Measurements from ENCODE around the gene HSF4.
"Not testable (repeated sequence)": the region's sequence is repeated elsewhere in the genome, so short reads cannot be mapped to it uniquely, and the experiment has no call there.

Gene HSF4, protein sequence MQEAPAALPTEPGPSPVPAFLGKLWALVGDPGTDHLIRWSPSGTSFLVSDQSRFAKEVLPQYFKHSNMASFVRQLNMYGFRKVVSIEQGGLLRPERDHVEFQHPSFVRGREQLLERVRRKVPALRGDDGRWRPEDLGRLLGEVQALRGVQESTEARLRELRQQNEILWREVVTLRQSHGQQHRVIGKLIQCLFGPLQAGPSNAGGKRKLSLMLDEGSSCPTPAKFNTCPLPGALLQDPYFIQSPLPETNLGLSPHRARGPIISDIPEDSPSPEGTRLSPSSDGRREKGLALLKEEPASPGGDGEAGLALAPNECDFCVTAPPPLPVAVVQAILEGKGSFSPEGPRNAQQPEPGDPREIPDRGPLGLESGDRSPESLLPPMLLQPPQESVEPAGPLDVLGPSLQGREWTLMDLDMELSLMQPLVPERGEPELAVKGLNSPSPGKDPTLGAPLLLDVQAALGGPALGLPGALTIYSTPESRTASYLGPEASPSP

DNA sequence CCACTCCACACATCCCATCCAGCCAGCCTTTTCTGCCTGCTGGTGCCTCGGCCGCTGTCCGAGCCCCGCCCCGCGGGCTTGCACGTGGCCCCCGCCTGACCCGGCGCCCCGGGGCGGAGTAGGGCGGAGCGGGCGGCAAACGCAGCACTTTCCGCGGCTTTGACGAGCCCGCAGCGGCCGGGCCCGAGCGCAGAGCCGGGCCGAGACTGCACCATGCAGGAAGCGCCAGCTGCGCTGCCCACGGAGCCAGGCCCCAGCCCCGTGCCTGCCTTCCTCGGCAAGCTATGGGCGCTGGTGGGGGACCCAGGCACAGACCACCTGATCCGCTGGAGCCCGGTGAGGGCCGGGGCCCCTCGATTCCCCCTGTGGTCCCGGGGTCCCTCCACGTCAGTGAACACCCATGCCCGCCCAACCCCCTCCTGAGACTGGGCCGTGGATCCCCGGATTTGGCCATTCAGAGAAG, at the start of gene HSF4:
TSS of gene HSF4 (plus strand) at position 147 of the 463 bp plus-strand sequence. CDS start at position 214, 67 bp downstream.
- peak; percentile 56 for DNase-seq (ENCODE audit: low spot score)

DNA sequence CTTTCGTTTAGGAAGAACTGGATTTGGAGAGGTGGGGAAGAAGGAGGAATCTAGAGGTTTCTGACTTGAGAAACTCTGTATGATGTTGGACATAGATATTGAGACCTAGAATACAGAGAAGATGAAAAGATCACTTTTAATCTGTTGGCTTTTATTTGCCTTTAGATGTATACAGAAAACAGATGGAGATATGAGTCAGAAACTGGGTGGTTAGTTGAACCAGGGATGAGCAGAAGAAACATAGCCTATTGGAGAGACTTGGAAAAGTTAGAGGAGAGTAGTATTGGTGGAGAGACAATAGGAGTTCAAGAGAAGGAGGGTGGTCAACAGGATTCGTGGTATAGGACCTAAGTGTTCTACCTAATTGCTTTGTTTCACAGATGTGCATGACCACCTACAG, 49.8 kb upstream of the HSF4 start:
- DNase-seq (ENCODE audit: low spot score): no peak

DNA sequence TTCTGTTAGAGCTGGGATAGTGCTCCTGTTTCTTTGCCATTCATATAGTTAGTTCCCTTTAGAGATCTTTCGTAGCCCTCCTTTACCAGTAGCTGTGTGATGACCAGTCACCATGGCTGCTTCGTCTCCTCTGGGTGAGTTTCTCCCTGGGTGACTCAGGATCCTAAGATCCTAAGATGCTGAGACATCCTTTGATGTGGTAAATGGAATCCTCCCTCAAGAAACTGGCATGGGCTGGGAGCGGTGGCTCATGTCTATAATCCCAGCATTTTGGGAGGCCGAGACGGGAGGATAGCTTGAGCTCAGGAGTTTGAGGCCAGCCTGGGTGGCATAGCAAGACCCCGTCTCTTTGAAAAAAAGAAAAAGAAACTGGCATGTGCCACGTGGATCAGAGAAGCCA, 48.9 kb upstream of the HSF4 start:
- peak; percentile 89 for DNase-seq (ENCODE audit: low spot score)

DNA sequence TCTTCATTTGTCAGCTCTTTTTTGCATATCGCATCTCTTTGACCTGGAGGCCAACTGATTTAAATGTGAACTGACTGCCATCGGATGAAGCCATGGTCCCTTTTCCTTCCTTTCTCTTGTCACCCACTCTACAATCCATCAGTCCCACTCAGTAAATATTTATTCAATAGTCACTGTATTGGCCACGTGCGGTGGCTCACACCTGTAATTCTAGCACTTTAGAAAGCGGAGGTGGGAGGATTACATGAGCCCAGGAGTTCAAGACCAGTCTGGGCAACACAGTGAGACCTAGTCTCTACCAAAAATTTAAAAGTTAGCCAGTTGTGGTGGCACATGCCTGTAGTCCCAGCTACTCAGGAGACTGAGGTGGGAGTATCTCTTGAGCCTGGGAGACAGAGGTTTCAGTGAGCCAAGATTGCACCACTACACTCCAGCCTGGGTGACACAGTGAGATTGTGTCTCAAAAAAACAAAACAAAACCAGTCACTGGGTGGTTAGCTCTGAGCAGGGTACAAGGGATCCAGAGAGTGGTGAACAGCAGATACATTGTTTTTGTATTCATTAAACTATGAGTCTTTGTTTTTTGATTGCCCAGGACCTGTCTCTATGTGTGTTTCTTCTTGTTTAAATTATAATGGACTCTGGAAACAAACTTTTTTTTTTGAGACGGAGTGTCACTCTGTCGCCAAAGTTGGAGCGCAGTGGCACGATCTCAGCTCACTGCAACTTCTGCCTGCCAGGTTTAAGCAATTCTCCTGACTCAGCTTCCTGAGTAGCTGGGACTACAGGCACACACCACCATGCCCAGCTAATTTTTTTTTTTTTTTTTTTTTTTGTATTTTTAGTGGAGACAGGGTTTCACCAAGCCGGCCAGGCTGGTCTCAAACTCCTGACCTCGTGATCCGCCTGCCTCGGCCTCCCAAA, 47.9 kb upstream of the HSF4 start:
- DNase-seq (ENCODE audit: low spot score): no peak

DNA sequence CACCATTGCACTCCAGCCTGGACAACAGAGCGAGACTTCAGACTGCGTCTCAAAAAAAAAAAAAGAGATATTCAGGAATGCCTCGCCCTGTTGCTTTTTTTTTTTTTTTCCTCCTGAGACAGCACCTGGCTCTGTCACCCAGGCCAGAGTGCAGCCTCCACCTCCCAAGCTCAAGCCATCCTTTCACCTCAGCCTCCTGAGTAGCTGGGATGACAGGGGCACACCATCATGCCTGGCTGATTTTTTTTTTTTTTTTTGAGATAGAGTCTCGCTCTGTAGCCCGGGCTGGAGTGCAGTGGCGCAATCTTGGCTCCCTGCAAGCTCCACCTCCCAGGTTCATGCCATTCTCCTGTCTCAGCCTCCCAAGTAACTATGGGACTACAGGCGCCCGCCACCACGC, 46.8 kb upstream of the HSF4 start:
- no peak for DNase-seq (ENCODE audit: low spot score)

DNA sequence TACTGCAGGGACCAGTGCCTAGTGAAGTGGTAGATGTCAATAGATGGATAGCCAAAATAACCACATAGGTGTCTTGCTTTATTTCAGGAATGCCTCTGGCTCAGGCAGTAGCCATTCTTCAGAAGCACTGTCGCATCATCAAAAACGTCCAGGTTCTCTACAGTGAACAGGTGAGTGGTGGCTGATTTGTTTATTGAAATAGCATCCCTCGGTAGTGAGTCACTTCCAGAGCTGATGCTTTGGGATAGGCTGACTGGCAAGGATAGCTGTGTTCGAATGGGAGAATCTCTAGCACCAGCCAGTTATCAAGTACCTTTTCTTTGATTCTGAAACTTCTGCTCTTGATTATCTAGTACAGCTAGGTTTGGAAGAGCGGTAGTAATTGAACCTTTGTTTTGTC, 44.5 kb upstream of the HSF4 start:
- no peak for DNase-seq (ENCODE audit: low spot score)

DNA sequence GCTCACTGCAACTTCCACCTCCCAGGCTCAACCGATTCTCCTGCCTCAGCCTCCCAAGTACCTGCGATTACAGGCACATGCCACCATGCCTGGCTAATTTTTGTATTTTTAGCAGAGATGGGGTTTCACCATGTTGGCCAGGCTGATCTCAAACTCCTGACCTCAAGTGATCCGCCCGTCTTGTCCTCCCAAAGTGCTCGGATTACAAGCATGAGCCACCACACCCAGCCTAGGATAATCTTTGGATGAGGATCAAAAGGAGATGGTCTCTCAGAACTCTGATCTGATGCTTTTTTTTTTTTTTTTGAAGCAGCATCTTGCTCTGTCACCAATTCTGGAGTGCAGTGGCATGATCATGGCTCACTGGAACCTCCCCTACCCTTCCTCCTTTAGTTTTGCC, 41.7 kb upstream of the HSF4 start:
- not testable (repeated sequence) for DNase-seq (ENCODE audit: low spot score)

DNA sequence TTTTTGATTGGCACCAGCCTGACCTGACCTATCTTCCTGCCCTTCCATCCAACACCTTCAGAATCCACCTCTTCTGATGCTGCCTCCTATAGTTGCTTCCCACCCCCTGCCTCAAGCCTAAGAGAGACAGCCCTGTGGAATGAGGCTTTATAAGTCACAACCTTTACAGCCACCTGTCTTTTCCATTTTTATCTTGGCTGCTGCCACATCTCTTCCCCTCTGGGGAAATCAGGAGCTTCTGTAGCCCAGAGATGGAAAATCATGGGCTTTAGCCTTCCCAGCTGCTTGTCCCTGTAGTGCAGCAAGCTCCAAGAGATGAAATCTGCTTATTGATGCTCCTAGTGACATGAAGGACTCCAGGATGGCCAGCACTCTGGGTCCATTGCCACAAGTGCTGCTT, 36.1 kb upstream of the HSF4 start:
- DNase-seq (ENCODE audit: low spot score): no peak

DNA sequence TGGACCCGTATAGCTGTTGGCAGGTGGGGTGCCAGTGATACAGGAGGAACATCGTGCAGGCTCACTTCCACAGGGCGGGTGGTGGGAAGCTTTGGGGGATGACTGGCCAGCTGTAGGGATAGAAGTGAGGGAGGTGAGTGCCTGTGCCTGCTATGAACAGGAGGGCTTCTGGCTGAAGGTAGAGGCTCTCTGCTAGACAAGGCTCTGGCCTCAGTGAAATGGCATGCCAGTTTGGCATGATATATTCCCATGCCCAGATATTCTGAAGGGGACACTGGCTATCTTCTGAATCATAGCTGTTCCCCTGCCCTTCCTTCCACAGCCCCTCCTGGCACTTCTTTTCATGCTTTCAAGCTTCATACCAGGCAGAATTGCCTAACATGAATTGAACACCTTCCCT, 35.7 kb upstream of the HSF4 start:
- DNase-seq (ENCODE audit: low spot score): no peak

DNA sequence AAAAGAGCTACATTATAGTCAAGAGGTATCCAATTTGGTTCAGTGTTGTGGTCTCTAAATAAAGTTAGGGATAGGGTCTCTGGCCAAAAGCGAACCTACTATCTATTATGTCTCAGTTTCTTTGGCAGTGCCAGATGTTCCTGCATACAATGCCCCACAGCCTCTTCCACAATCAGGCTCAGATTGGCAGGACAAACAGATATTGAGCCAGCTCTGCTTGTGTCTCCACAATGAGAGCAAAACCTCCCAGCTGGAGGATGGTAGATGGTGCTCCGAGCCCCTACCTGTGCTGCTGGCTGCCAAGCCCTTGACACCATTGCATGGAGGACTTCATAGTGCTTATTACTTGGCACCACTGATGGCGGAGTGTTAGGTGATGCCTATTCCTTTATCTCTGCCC, 35.1 kb upstream of the HSF4 start:
- no peak for DNase-seq (ENCODE audit: low spot score)

DNA sequence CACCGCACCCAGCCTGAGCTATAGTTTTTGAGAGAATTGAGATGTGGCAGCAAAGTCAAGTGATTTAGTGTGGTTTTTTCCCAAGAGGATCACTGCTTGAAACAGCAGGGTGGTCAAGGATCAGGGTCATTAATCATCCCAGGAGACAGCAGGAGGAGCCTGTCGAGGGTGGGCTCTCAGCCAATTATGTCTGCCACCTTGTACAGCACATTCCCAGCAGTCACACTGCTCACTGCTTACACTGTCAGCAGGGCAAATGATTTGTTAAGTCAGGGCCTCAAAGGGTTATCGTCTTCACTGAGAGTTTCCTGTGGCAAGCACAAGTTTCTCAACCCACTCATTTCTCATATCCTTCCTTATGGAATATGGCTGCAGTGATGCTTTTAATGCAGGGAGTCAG, 26.9 kb upstream of the HSF4 start:
- DNase-seq (ENCODE audit: low spot score): no peak

DNA sequence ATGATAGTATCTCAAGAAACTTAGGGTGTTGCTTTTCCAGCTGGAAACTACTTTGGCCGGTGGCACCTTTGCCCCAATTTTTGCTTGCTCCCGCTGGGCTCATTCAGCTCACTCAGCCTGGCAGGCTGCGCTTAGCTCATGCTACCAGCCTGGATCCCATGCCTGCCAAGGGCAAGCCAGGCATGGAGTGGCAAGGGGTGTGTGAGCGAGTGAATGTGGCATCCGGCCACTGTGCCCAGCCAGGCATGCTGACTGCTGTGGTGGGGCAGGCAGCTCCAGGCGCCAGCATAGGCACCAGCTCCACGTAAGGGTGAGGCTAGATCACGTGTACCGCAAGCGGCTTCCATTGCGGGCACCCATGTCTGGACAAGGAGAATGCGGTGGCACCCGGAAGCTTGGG, 23.2 kb upstream of the HSF4 start:
- DNase-seq (ENCODE audit: low spot score): no peak

DNA sequence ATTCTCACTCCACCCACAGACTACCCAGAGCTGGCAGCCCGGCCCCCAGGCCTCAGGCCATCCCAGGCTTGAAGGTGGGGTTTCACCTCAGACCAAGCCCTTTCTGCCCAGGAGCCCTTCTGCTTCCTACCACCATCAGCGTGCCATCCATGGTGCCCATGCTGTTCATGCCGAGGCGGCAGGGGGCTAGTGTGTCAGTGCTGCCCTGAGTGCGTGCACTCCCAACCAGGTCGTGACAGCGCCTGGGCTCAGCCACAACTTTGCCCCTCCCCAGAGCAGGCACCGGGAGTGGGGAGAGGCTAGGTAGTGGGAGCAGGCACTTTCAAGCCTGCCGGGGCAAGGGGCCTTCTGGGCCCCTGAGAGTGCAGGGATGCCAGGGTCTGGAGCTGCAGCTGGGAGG, 22.2 kb upstream of the HSF4 start:
- no peak for DNase-seq (ENCODE audit: low spot score)

DNA sequence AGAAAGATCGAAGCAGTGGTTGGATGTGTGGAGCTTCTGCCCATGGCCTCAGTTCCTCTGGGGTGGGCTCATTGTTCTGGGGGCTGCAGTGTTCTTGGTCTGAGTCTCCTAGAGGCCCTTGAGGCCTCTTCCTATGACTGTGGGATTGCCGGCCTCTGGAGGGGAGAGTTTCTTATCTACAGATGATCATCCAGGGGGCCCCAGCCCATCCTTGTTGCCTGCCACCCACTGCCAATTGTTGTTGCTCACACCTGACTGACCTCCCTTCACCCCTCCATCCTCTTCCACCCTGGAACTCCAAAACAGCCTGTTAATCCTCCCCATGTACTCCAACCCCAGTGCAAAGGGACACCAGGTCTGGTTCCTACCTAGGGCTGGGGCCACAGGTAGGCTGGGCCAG, 19.6 kb upstream of the HSF4 start:
- DNase-seq (ENCODE audit: low spot score): no peak

DNA sequence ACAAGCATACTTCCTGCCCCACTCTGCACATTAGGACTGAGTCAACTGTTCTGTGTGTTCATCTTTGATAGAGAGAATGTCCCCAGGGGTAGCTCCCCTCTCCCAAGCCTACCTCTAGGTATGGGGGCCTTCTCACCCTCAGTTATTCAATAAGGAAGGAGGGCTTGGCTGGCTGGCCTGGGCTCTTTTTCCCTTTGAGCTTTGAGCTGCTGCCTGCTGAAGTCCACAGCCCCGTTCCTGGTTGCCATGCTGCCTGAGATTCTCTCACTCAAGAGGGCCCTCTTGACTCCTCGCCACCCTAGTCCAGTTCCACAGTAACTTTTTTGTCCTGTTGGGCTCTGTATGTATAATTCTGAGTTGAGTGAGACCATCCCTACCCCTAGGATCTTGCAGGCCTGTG, 18.8 kb upstream of the HSF4 start:
- DNase-seq (ENCODE audit: low spot score): no peak

DNA sequence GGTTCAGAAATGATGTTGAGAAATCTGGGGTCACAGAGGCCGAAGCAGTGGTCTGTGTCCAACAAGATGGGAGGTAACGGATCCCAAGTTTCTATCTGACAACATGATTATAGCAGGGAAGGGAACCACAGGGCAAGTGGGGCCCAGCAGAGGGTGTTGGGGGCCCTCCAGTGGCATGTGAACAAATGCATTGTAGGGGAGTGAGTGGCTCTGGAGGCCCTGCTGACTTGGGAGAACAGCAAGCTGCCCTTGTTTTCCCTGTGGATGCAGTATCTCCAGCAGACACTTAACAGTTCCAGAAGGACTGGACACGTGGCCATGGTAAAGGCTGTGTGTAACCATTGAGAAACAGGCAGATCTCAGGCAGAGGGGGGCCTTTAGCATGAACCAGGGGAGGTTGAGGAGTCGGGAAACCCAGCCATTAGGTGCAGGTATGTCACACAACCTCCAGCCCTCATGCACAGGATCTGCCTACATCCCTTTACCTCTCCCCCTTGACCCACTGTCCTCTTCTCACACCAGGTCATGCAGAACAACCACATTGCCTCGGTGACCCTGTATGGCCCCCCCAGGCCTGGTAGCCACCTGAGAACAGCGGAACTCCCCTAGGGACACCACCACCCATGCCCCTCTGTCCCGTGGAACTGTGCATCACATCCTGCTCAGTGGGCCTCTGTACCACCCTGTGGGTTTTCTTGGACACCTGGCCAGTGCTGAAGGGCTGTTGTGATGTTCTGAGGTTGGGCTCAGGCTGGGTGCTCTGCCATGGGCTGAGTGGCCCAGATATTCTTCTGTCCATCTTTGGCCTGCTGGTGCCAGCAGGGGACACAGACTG, 17.8 kb upstream of the HSF4 start:
- no peak for DNase-seq (ENCODE audit: low spot score)

DNA sequence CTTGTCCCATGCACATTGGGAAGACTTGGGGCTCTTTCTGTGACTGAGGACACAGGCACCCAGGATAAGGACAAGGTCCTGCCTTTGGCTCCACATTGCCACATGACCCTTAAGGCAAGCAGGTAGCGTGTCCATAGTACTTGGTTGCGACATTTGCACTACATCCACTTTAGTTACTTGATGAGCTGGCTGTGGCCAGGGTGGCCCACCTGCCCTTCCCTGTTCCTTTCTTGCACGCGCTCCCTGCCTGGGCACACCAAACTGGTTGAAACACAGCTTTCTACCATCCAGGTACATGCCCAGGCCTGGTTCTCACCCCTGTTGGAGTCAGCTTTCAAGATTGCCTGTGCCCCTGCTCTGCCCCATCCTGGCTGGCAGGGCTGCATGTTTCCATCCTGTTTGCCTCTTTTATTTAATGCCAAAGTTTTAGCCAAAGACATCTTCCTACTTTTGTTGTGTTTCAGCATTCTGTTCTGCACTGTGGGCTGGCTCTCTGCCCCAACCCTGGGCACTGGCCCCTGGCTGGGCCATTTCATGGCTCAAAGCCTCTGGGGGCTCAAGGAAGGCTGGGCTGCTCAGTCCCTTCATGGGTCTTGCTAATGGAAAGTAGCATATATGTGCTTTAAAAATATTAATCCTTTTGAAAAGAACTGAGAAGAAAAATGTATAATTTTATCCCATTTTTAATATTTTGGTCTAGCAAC, 17.0 kb upstream of the HSF4 start:
- no peak for DNase-seq (ENCODE audit: low spot score)

DNA sequence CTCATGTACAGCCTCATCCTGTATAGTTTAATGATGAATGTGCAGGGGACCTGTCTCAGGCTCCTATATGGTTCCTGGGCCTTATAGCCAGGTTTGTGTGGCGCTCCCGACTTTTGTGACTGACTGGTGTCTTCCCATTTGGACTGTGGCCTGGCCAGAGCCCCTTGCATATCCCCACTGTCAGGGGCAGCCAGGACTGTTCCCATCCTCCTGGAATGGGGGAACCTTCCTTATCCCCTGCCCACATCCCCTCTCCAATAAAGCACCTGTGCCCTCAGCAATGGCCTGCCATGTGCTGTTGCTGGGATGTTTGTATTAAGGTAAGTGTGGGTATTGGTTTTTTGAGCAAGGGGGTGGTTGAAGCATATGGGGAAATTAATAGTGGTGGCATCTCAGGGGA, 16.3 kb upstream of the HSF4 start:
- DNase-seq (ENCODE audit: low spot score): no peak

DNA sequence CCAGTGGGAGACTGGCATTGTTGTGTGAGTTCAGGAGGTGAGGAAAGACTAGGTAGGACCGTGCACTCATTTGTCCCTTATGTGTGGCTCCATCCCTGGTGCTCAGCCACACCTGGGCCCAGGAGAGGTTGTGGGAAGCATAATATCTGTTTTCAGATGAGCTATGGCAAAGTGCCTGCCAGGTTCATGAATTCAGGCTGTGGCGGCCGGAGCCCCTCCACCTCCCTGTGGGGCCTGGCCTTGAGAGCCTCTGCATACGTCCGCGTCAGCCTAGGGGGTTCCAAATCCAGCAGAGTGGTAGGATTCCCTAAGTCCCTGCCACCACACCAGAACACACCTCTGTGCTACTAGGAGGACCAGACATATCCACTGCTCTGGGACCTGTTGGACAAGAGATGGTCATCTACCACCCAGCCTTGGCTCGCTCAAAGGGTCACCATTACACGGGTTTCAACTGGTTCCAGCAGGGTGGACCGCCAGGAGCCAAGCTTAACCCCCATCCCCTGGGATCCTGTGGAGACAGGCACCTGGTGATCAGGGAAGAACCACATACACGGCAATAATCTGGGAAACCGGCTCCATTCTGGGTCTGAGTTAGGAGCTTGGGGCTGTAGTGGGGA, 15.8 kb upstream of the HSF4 start:
- no peak for DNase-seq (ENCODE audit: low spot score)

DNA sequence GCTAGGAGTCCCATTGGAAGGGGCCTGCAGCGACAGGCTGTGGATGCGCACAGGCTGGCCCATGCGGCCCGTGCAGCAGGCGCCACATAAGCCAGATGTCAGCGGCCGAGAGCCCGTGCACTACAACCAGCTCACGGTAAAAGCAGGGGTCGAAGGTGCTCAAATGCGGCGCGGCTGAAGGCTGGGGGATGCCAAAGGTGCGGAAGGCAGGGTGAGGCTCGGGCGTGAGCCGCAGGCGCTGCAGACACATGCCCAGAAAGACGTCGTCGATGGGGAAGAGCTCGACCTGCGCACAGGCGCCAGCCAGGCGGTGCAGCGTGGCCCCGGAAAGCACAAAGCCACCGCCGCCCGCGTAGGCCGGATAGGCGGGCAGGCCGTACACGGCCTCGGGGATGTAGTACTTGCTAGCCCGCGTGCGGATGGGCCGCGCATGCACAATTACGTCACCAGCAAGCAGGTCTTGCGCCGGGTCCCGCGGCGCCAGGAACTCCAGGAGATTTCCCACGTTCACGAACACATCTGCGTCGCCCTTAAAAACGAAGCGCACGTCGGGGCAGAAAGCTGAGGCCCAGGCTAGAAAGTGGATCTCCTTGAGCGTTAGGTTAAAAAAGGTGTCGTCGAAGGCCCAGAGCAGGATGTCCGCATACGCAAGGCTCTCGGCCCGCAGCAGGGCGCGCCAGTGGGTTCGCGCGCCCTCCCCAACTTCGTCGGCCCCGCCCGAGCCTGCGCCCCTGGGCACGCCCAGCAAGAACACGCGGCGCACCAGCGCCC, 15.1 kb upstream of the HSF4 start:
- DNase-seq (ENCODE audit: low spot score): no peak
